H1 (cell line): ENCODE results near the gene MRTFA. TPM values are rescaled to one million over a fixed set of nuclear protein-coding genes. Genes with fewer than 3 reads are reported as not detected.

Experiments
- CTCF ChIA-PET: fragments of 300-600 bp; sonication (Branson Sonifier 250); formaldehyde crosslinking; loops from one replicate; lab custom pipeline; 2021; ENCODE audit not compliant: partially characterized antibody; lab: Charles Lee
- POLR2A ChIA-PET: fragments of 300-600 bp; sonication (Branson Sonifier 250); formaldehyde crosslinking; loops from one replicate; lab custom pipeline; 2021; ENCODE audit warnings: inconsistent platforms; ENCODE audit not compliant: partially characterized antibody; lab: Charles Lee
- DNase-seq, 2 experiments: peaks; one replicate each; pipeline versions ENCODE4 v3.0.0 to v3.0.0-alpha.2; 2010 to 2022; ENCODE audit warnings: low spot score in 2 of 2, low read depth in 1 of 2, mixed read lengths in 1 of 2
- FAIRE-seq: peaks from 2 replicates; lab custom pipeline; 2011; peaks lifted over from hg19 to GRCh38; lab: Jason Lieb, UNC
- H2AFZ ChIP-seq: 2 replicates; pipeline ENCODE4 v1.8.1; 2012; ENCODE audit warnings: low read length, inconsistent platforms
- H2AK5ac ChIP-seq: 2 replicates; pipeline ENCODE4 v1.6.1; 2013; ENCODE audit warnings: low read depth, low read length
- H2BK120ac ChIP-seq: replicated peaks from 2 replicates; pipeline ENCODE3; 2013; ENCODE audit warnings: low read depth, low read length, inconsistent platforms
- H2BK12ac ChIP-seq: 2 replicates; pipeline ENCODE4 v1.6.1; 2013; ENCODE audit warnings: low read depth, low read length
- H2BK15ac ChIP-seq: 2 replicates; pipeline ENCODE4 v1.6.1; 2013; ENCODE audit warnings: low read length
- H2BK20ac ChIP-seq: 2 replicates; pipeline ENCODE4 v1.6.1; 2013; ENCODE audit warnings: low read length
- H2BK5ac ChIP-seq: 2 replicates; pipeline ENCODE4 v1.6.1; 2013; ENCODE audit warnings: low read depth, low read length
- H3K14ac ChIP-seq: 2 replicates; pipeline ENCODE4 v1.6.1; 2013; ENCODE audit warnings: inconsistent platforms; ENCODE audit not compliant: insufficient read length
- H3K18ac ChIP-seq: 2 replicates; pipeline ENCODE4 v1.6.1; 2013; ENCODE audit warnings: low read length; ENCODE audit errors: extremely low read depth
- H3K23ac ChIP-seq: 2 replicates; pipeline ENCODE4 v1.6.1; 2013; ENCODE audit warnings: inconsistent platforms; ENCODE audit not compliant: insufficient read length
- H3K23me2 ChIP-seq: 2 replicates; pipeline ENCODE4 v1.6.1; 2013; ENCODE audit warnings: low read depth, low read length
- H3K27ac ChIP-seq: 2 replicates; pipeline ENCODE4 v1.6.1; 2011; ENCODE audit warnings: low read depth, low read length, inconsistent platforms
- H3K27me3 ChIP-seq, 4 experiments: replicated peaks in 1 of 4; 1 replicate in 1 of 4; 2 replicates in 3 of 4; pipeline versions ENCODE4 v1.6.1 to v1.8.1; 2011 to 2013; ENCODE audit warnings: low read length in 3 of 4, mild to moderate bottlenecking in 3 of 4, inconsistent platforms in 2 of 4, mixed read lengths in 2 of 4, moderate library complexity in 1 of 4; ENCODE audit not compliant: control insufficient read depth in 3 of 4, insufficient read depth in 3 of 4; ENCODE audit errors: extremely low read depth in 1 of 4
- H3K36me3 ChIP-seq, 4 experiments: 2 replicates each; pipeline versions ENCODE4 v1.6.1 to v1.8.1; 2011 to 2013; ENCODE audit warnings: mild to moderate bottlenecking in 4 of 4, low read length in 3 of 4, moderate library complexity in 2 of 4, control low read depth in 1 of 4, inconsistent platforms in 1 of 4; ENCODE audit not compliant: insufficient read depth in 4 of 4, control insufficient read depth in 2 of 4
- H3K4ac ChIP-seq: replicated peaks from 2 replicates; pipeline ENCODE3; 2013; ENCODE audit warnings: low read length, low read depth, mixed read lengths, inconsistent platforms; ENCODE audit not compliant: insufficient read length
- H3K4me1 ChIP-seq, 4 experiments: replicated peaks in 1 of 4; 1 replicate in 1 of 4; 2 replicates in 3 of 4; pipeline versions ENCODE4 v1.6.1 to v1.8.1; 2011 to 2013; ENCODE audit warnings: low read length in 3 of 4, inconsistent platforms in 2 of 4, mixed read lengths in 1 of 4; ENCODE audit not compliant: insufficient read depth in 4 of 4, control insufficient read depth in 3 of 4
- H3K4me2 ChIP-seq, 2 experiments: 2 replicates each; pipeline versions ENCODE4 v1.6.1 to v1.8.1; 2011 to 2013; ENCODE audit warnings: low read depth in 2 of 2, low read length in 2 of 2, control low read depth in 1 of 2, inconsistent platforms in 1 of 2, mild to moderate bottlenecking in 1 of 2; ENCODE audit not compliant: insufficient read depth in 1 of 2
- H3K4me3 ChIP-seq, 4 experiments: fragments of 200-600, 300-600 bp in 1 of 4; sonication (generic), shearing (Covaris generic), sonication (Bioruptor Twin) in 1 of 4; 2 replicates each; pipeline versions ENCODE4 v1.5.1 to v1.8.1; 2011 to 2016; ENCODE audit warnings: low read length in 4 of 4, low read depth in 3 of 4, control low read depth in 2 of 4, inconsistent platforms in 2 of 4, mild to moderate bottlenecking in 2 of 4, mixed read lengths in 1 of 4, moderate library complexity in 1 of 4; ENCODE audit not compliant: insufficient read depth in 2 of 4; ENCODE audit errors: extremely low read depth in 1 of 4
- H3K56ac ChIP-seq: replicated peaks from 2 replicates; pipeline ENCODE3; 2013; ENCODE audit warnings: low read depth, mild to moderate bottlenecking, mixed read lengths, low read length, inconsistent platforms; ENCODE audit not compliant: insufficient read length
- H3K79me1 ChIP-seq: 2 replicates; pipeline ENCODE4 v1.6.1; 2013; ENCODE audit warnings: low read depth, low read length, control low read depth
- H3K79me2 ChIP-seq, 2 experiments: 2 replicates each; pipeline versions ENCODE4 v1.6.1 to v1.8.1; 2012 to 2013; ENCODE audit warnings: low read length in 2 of 2, mild to moderate bottlenecking in 2 of 2, inconsistent platforms in 1 of 2; ENCODE audit not compliant: insufficient read depth in 2 of 2, control insufficient read depth in 1 of 2
- H3K9ac ChIP-seq, 4 experiments: replicated peaks in 1 of 4; 1 replicate in 1 of 4; 2 replicates in 3 of 4; pipeline versions ENCODE4 v1.6.1 to v1.8.1; 2011 to 2013; ENCODE audit warnings: low read depth in 3 of 4, low read length in 3 of 4, control low read depth in 2 of 4, mild to moderate bottlenecking in 2 of 4, moderate library complexity in 2 of 4, inconsistent platforms in 1 of 4; ENCODE audit errors: extremely low read depth in 1 of 4
- H3K9me3 ChIP-seq, 2 experiments: 2 replicates each; pipeline versions ENCODE4 v1.6.1 to v1.8.1; 2012 to 2013; ENCODE audit warnings: mild to moderate bottlenecking in 2 of 2, moderate library complexity in 2 of 2, control low read depth in 1 of 2, inconsistent platforms in 1 of 2, low read depth in 1 of 2, low read length in 1 of 2, mixed read lengths in 1 of 2; ENCODE audit not compliant: insufficient read depth in 2 of 2
- H4K20me1 ChIP-seq, 2 experiments: replicated peaks in 1 of 2; 2 replicates each; pipeline versions ENCODE3 to v1.8.1; 2011 to 2013; ENCODE audit warnings: inconsistent platforms in 2 of 2, low read length in 2 of 2, mild to moderate bottlenecking in 1 of 2; ENCODE audit not compliant: insufficient read depth in 2 of 2, control insufficient read depth in 1 of 2
- H4K5ac ChIP-seq: 2 replicates; pipeline ENCODE4 v1.6.1; 2013; ENCODE audit warnings: low read length, low read depth, mixed read lengths, inconsistent platforms; ENCODE audit not compliant: insufficient read length
- H4K8ac ChIP-seq: 2 replicates; pipeline ENCODE4 v1.8.0; 2013; ENCODE audit warnings: mild to moderate bottlenecking, moderate library complexity, low read length, inconsistent platforms; ENCODE audit not compliant: insufficient read depth; ENCODE audit errors: extremely low read depth
- H4K91ac ChIP-seq: replicated peaks from 2 replicates; pipeline ENCODE3; 2013; ENCODE audit warnings: low read length, mixed read lengths, inconsistent platforms; ENCODE audit not compliant: insufficient read length
- CEBPB ChIP-seq: IDR thresholded peaks from 2 replicates; pipeline ENCODE4 v1.6.1; 2012; ENCODE audit warnings: low read depth, low read length
- HDAC6 ChIP-seq: IDR thresholded peaks from one replicate; pipeline ENCODE4 v1.7.1; 2012; ENCODE audit warnings: low read depth, mild to moderate bottlenecking, inconsistent platforms, low read length, moderate library complexity
- POLR2AphosphoS5 ChIP-seq: IDR thresholded peaks from 2 replicates; pipeline ENCODE4 v1.6.1; 2011; ENCODE audit warnings: low read depth, low read length
- SP4 ChIP-seq: IDR thresholded peaks from 2 replicates; pipeline ENCODE4 v1.6.1; 2012; ENCODE audit warnings: low read length, inconsistent platforms
- ZNF274 ChIP-seq: IDR thresholded peaks from 2 replicates; pipeline ENCODE4 v1.7.0; 2012; ENCODE audit warnings: low read length, borderline replicate concordance; ENCODE audit errors: extremely low read depth
- WGBS, 2 experiments: shearing (Covaris generic) in 1 of 2; methylation state at CpG; one replicate each; pipeline versions ENCODE4 v1.1.6 to v1.1.7; 2013 to 2015; ENCODE audit warnings: low lambda C conversion rate in 2 of 2, mixed read lengths in 2 of 2, inconsistent platforms in 1 of 2, low coverage in 1 of 2, missing lambda C conversion rate in 1 of 2; ENCODE audit not compliant: insufficient replicate concordance in 2 of 2, insufficient coverage in 1 of 2, insufficient read length in 1 of 2; ENCODE audit errors: extremely low coverage in 1 of 2, missing lambda C conversion rate in 1 of 2; 5-methylcytosine and 5-hydroxymethylcytosine counted together
- polyA plus RNA-seq, 7 experiments: library from polyadenylated mRNA; depleted of rRNA in 3 of 7; stranded (reverse) in 5 of 7; unstranded in 2 of 7; fragments of >200 nt in 5 of 7; fragments of 200-250 nt in 2 of 7; gene quantifications; 1 replicate in 5 of 7; 2 replicates in 1 of 7; 4 replicates in 1 of 7; pipeline versions ENCODE4 v1.2.1 to v1.2.3, GENCODE V29; 2011 to 2013; ENCODE audit warnings: missing spikeins in 2 of 7, mixed read lengths in 2 of 7
- total RNA-seq: library from RNA; stranded (reverse); fragmentation: NEBNext Ultra II Directional; extraction: Animal tissue kit (Norgen Biotek cat#: 25700); gene quantifications from 2 replicates; pipeline ENCODE4 v1.2.1, GENCODE V29; 2021

The MRTFA gene
- total and polyA plus RNA-seq, 2 of the 8 experiments (the other 6 are each of a cell fraction or from before 2014, with no cell fraction given): 5.4 to 37.9 TPM

GRCh38 chr22:40368016-40368415 lies 268.5 kb downstream of the MRTFA start:
- H2AFZ ChIP-seq: no peak overlapping the region
- TF ChIP-seq SP4: no peak
- TF ChIP-seq CEBPB: no peak
- 0 out of 2 replicates have a peak, but pooled peaks have one; percentile 33 for TF ChIP-seq POLR2AphosphoS5
- no peak for TF ChIP-seq ZNF274
- no peak for TF ChIP-seq HDAC6
- H3K14ac ChIP-seq: no peak overlapping the region
- no peak overlapping the region for H3K4ac ChIP-seq
- H2BK15ac ChIP-seq: no peak overlapping the region
- peaks cover 0 to 3% (median 0%) of the 10 kb centered on the region in 4 experiments; a peak in 1 of 7 replicates for H3K4me1 ChIP-seq
- H3K27me3 ChIP-seq: no peaks in the 10 kb centered on the region
- no peak overlapping the region for H4K8ac ChIP-seq
- peaks cover 4% of the 10 kb centered on the region; the same call in 1 of the 2 replicates for H3K23me2 ChIP-seq
- DNase-seq (no peak), FAIRE-seq (no peak)
- H3K56ac ChIP-seq: no peak overlapping the region
- H4K5ac ChIP-seq: no peak overlapping the region
- peaks cover 34 to 64% (median 48%) of the 10 kb centered on the region in 4 experiments for H3K36me3 ChIP-seq
- no peak overlapping the region for H2BK120ac ChIP-seq
- no peak overlapping the region for H2BK12ac ChIP-seq
- no peak overlapping the region for H3K27ac ChIP-seq
- 94% methylated on average over 6 of the region's 6 CpGs; no CpG with 5 or more reads in 1 of the 2 experiments for WGBS, 2 experiments
- peaks cover 0 to 3% of the 10 kb centered on the region in 2 experiments for H4K20me1 ChIP-seq
- H3K23ac ChIP-seq: no peak overlapping the region
- no peak overlapping the region for H2BK20ac ChIP-seq
- H3K4me3 ChIP-seq: no peak overlapping the region
- no peak overlapping the region for H3K9ac ChIP-seq
- no peak overlapping the region for H4K91ac ChIP-seq
- no peak overlapping the region for H3K18ac ChIP-seq
- no peaks in the 10 kb centered on the region; a peak in 1 of 4 replicates for H3K9me3 ChIP-seq
- ChIA-PET CTCF (interaction anchor here (0.6 to 4.4 kb wide), 3 partner anchors 20 to 685 kb away, joined by 3 to 18 read pairs (median 3); no protein-coding TSS in a partner anchor), POLR2A (interaction anchor here (1.0 to 1.7 kb wide), 6 partner anchors 10 to 39 kb away, joined by 3 to 12 read pairs (median 4); no protein-coding TSS in a partner anchor)
- no peaks in the 10 kb centered on the region for H3K79me2 ChIP-seq
- H2BK5ac ChIP-seq: no peak overlapping the region
- 0 out of 2 replicates have a peak, but pooled peaks cover 2% of the 10 kb centered on the region for H3K79me1 ChIP-seq
- no peak overlapping the region for H3K4me2 ChIP-seq
- H2AK5ac ChIP-seq: no peak overlapping the region
